HG02759 (cell line): ENCODE data around the gene XPNPEP3.
"Not testable (repeated sequence)": the region's sequence is repeated elsewhere in the genome, so short reads cannot be mapped to it uniquely, and the experiment has no call there.

Source experiments
- ATAC-seq: cut with Tn5 transposase; IDR thresholded peaks from one replicate; pipeline ENCODE4 v1.9.1; 2021; ENCODE audit warnings: mild to moderate bottlenecking, moderate library complexity; ENCODE audit not compliant: unreplicated experiment

The XPNPEP3 gene

DNA sequence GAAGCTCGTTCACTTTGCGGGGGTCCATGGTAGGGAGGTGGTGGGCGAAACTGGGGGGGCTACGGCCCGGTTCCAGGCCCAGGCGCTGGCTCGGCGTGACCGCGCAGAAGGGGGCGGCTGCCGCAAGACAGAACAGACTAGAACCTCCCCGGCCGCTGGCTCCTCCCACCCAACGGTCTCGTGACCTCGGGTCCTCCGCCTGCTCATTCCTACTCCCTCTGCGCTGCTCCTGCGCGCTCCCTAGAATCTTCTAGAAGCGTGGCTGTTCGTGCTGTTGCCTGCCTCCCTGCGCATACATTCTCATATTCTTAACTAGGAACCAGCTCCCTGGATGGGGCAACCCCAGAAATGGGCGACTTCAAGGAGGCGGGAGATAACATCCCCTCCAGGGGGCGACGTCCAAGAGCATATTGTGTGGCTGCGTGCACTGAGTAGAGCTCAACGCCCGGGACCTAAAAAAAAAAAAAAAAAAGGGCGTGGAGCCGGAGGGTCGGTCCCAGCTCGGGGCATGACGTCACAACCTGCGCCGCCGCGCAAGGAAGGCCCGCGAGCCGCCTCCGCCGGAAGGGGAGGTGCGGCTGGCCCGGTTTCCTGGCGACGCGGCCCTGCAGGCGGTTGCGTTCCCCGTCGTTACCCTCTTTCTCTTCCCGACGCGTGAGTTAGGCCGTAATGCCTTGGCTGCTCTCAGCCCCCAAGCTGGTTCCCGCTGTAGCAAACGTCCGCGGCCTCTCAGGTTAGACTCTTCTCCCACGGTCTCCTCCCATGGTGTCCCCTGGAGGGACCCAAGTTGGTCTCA is at the start of gene XPNPEP3, which contains the start of gene ST13:
TSS of gene XPNPEP3 (plus strand) at position 636 of the 796 bp plus-strand sequence. CDS start at position 670, 34 bp downstream.
TSS of gene ST13 (minus strand) at position 127 of the 796 bp plus-strand sequence. CDS start at position 28, 99 bp downstream.
- peak; percentile 91 for ATAC-seq

- ATAC-seq, result no peak
Measured at GRCh38 chr22:40808018-40808841, 48.7 kb upstream of the XPNPEP3 start.

- ATAC-seq, result no peak
Measured at GRCh38 chr22:40813912-40814315, 43.0 kb upstream of the XPNPEP3 start.

- no peak for ATAC-seq
Measured at GRCh38 chr22:40817737-40818136, 39.2 kb upstream of the XPNPEP3 start.

DNA sequence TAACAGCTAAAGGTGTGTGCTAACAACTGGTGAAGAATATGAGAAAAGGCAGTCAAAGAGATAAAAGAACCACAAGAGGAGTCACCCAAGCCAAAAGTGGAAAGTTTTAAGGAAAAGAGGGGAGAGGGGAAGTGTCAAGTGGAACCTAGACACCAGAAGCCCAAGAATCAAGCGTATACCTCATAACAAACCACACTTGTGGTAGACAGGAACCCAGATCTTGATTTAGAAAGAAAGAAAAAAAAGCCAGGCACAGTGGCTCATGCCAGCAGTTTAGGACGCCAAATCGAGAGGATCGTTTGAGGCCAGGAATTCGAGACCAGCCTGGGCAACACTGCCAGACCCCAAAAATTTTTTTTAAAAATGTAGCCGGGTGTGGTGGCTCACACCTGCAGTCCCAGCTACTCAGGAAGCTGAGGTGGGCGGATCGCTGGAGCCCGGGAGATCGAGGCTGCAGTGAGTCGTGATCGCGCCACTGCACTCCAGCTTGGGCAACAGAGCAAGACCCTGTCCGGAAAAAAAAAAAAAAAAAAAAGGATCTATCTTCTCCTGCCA is 38.7 kb upstream of the XPNPEP3 start:
- peak; percentile 2 for ATAC-seq

- peak; percentile 86 for ATAC-seq
Measured at GRCh38 chr22:40818747-40819598, 38.0 kb upstream of the XPNPEP3 start, which contains the start of gene SLC25A17. TSS of gene SLC25A17 (minus strand) at chr22:40819346. CDS start at chr22:40819248, 98 bp downstream.

- ATAC-seq, result no peak
Measured at GRCh38 chr22:40819599-40820140, 37.3 kb upstream of the XPNPEP3 start.

DNA sequence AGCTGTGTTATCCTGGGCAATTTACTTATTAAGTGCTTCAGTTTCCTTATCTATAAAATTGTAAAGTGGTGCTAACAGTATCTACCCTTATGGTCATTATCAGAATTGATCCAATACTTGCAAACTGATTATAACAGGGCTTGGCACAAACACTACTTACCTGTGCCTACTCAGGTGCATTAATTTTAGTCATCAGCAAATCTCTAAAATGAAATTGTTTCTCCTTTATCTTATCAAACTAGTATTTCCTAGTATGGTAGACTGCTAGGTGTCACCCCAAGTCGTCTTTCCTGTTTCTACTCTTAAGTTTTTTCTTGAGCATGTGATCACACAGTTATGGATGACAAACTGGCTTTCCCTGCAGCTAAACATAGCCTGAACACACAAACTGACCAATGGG is 33.5 kb upstream of the XPNPEP3 start:
- ATAC-seq, result no peak

DNA sequence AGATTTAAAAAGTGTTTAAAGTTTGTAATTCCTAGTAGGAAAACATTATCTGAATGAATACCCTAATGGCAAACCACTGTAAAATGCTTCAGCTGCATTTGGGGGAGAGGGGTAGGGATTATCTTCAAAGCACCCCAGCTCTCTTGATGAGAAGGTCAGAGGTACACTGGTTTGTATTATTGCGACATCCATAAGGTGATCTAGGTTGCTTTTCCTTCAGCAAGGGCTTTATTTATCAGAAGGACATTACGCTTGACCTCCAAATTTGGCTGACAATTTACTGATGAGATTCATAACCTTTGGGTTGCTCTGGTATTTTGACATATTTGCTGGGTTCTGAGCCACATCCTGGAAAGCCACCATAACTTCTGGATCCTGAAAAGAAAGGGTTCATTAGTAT is 30.7 kb upstream of the XPNPEP3 start:
- ATAC-seq, result not testable (repeated sequence)

- no peak for ATAC-seq
Measured at GRCh38 chr22:40826984-40827741, 29.8 kb upstream of the XPNPEP3 start.

DNA sequence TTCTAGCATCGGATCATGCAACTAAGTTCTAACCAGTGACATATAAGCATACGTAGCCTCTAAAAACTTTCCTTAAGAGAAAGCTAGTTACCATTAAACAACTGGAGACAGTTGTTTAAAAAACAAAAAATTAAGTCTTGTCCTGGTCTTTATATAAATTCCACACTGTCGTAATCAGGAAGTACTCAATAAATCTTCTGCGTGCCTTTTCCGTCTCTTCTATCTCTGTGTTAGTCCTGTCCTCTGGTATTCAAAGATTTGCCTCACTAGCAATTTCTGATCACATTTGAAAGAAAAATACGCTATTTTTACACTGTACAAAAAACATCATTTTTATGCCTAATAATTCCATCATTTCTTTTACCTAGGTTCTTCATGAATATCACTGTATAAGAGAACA is 27.8 kb upstream of the XPNPEP3 start:
- no peak for ATAC-seq

GRCh38 chr22:40834619-40835018 is 22.3 kb upstream of the XPNPEP3 start:
- no peak for ATAC-seq

DNA sequence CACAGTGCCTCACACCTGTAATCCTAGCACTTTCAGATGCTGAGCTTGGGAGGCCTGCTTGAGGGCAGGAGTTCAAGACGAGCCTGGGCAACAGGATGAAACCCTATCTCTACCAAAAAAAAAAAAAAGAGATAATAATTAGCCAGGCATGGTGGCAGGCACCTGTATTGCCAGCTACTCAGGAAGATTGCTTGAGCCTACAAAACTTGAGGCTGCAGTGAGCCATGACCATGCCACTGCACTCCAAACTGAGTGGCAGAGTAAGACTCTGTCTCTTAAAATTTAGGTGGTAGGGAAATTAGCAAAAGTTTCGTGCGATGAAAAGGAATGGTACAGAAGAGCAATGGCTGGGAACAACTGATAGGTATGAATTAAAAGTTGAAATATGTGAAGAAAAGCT is 18.5 kb upstream of the XPNPEP3 start:
- no peak for ATAC-seq

DNA sequence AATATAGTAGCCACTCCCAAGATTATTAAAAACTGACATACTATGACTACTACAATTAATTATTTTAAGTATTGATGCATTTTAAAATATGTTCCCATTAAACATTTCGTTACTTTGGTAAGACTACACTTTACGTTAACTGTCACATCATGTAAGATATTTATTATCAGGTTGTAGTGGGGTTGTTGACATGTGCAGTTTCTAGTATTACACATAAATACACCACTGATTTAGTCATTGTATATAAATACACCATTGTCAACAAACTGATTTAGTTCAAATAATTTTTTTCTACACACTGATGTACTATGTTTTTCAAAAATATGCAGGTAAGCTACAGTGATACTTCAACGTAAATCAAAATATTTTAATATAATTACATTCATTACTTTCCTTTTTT is 12.0 kb upstream of the XPNPEP3 start:
- ATAC-seq, result no peak

GRCh38 chr22:40845816-40846215 is 11.1 kb upstream of the XPNPEP3 start:
- ATAC-seq, result not testable (repeated sequence)

DNA sequence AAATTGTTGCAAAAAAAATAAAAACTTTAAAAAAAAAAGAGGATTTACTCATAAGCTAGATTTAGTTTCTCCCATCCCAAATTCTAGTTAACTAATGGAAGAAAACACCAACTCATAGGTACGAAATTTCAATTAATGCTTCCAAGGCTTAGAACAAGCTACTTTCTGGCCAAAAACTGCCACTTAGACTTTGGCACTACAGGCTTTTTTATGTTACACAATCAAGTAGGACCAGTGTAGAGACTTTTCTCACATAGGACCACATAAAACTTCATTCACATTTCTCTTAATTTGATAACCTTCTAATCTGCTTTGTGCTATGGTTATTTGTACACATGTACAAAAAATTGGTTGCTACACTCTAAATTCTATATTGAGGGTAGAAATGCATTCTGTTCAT is 3.6 kb upstream of the XPNPEP3 start:
- ATAC-seq, result no peak

GRCh38 chr22:40853961-40854360 is 3.0 kb upstream of the XPNPEP3 start:
- ATAC-seq, result no peak

- no peak for ATAC-seq
Measured at GRCh38 chr22:40855071-40855978, 1.6 kb upstream of the XPNPEP3 start.
